Measurements from ENCODE around the gene TPK1.
"Not testable (repeated sequence)": the region's sequence is repeated elsewhere in the genome, so short reads cannot be mapped to it uniquely, and the experiment has no call there.

The TPK1 gene

GRCh38 chr7:144728551-144728950, 107.3 kb downstream of the TPK1 start:
- H3K79me2 ChIP-seq (ENCODE audit: control insufficient read depth, insufficient read depth, low read length, unreplicated experiment): no peaks in the 10 kb centered on the region
- no peaks in the 10 kb centered on the region for H3K4me1 ChIP-seq (ENCODE audit: control insufficient read depth, insufficient read depth, low read length, unreplicated experiment)
- H3K36me3 ChIP-seq (ENCODE audit: insufficient read depth, low read length): no peaks in the 10 kb centered on the region
- no peak overlapping the region for H3K27ac ChIP-seq (ENCODE audit: low read depth, low read length)
- H3K4me3 ChIP-seq (ENCODE audit: low read depth, low read length): no peak overlapping the region
- no peak overlapping the region for H2AFZ ChIP-seq (ENCODE audit: low read length, unreplicated experiment)
- H3K27me3 ChIP-seq (ENCODE audit: insufficient read depth, low read length): no peaks in the 10 kb centered on the region

GRCh38 chr7:144726840-144727239, 109.0 kb downstream of the TPK1 start:
- H3K27me3 ChIP-seq (ENCODE audit: insufficient read depth, low read length); H3K36me3 ChIP-seq (ENCODE audit: insufficient read depth, low read length); H3K79me2 ChIP-seq (ENCODE audit: control insufficient read depth, insufficient read depth, low read length, unreplicated experiment); H3K27ac ChIP-seq (ENCODE audit: low read depth, low read length); H3K4me1 ChIP-seq (ENCODE audit: control insufficient read depth, insufficient read depth, low read length, unreplicated experiment); H3K4me3 ChIP-seq (ENCODE audit: low read depth, low read length); H2AFZ ChIP-seq (ENCODE audit: low read length, unreplicated experiment): not testable (repeated sequence)

- Histone ChIP-seq H3K4me3 (ENCODE audit: low read depth, low read length) (no peak overlapping the region), H3K27me3 (ENCODE audit: insufficient read depth, low read length) (no peaks in the 10 kb centered on the region), H3K4me1 (ENCODE audit: control insufficient read depth, insufficient read depth, low read length, unreplicated experiment) (peaks cover 6% of the 10 kb centered on the region), H2AFZ (ENCODE audit: low read length, unreplicated experiment) (no peak overlapping the region), H3K27ac (ENCODE audit: low read depth, low read length) (no peak overlapping the region), H3K79me2 (ENCODE audit: control insufficient read depth, insufficient read depth, low read length, unreplicated experiment) (no peaks in the 10 kb centered on the region), H3K36me3 (ENCODE audit: insufficient read depth, low read length) (no peaks in the 10 kb centered on the region)
Observed at GRCh38 chr7:144725070-144725469, 110.8 kb downstream of the TPK1 start.

- Histone ChIP-seq H3K36me3 (ENCODE audit: insufficient read depth, low read length) (no peaks in the 10 kb centered on the region), H3K27me3 (ENCODE audit: insufficient read depth, low read length) (no peaks in the 10 kb centered on the region), H3K4me1 (ENCODE audit: control insufficient read depth, insufficient read depth, low read length, unreplicated experiment) (peaks cover 8% of the 10 kb centered on the region)
Observed at GRCh38 chr7:144723301-144723700, 112.6 kb downstream of the TPK1 start.

GRCh38 chr7:144720710-144721109, 115.1 kb downstream of the TPK1 start:
- no peak overlapping the region for H3K27ac ChIP-seq (ENCODE audit: low read depth, low read length)
- no peak overlapping the region for H3K4me3 ChIP-seq (ENCODE audit: low read depth, low read length)
- no peaks in the 10 kb centered on the region for H3K36me3 ChIP-seq (ENCODE audit: insufficient read depth, low read length)
- H2AFZ ChIP-seq (ENCODE audit: low read length, unreplicated experiment): no peak overlapping the region
- peaks cover 8% of the 10 kb centered on the region for H3K4me1 ChIP-seq (ENCODE audit: control insufficient read depth, insufficient read depth, low read length, unreplicated experiment)
- H3K27me3 ChIP-seq (ENCODE audit: insufficient read depth, low read length): no peaks in the 10 kb centered on the region
- H3K79me2 ChIP-seq (ENCODE audit: control insufficient read depth, insufficient read depth, low read length, unreplicated experiment): no peaks in the 10 kb centered on the region

More at GRCh38 chr7:144723301-144723700, 112.6 kb downstream of the TPK1 start:
- no peaks in the 10 kb centered on the region for H3K79me2 ChIP-seq (ENCODE audit: control insufficient read depth, insufficient read depth, low read length, unreplicated experiment)
- H3K4me3 ChIP-seq (ENCODE audit: low read depth, low read length): no peak overlapping the region
- H3K27ac ChIP-seq (ENCODE audit: low read depth, low read length): no peak overlapping the region
- no peak overlapping the region for H2AFZ ChIP-seq (ENCODE audit: low read length, unreplicated experiment)

- Histone ChIP-seq H3K27ac (ENCODE audit: low read depth, low read length) (no peak overlapping the region), H2AFZ (ENCODE audit: low read length, unreplicated experiment) (no peak overlapping the region), H3K4me3 (ENCODE audit: low read depth, low read length) (no peak overlapping the region), H3K36me3 (ENCODE audit: insufficient read depth, low read length) (no peaks in the 10 kb centered on the region), H3K79me2 (ENCODE audit: control insufficient read depth, insufficient read depth, low read length, unreplicated experiment) (no peaks in the 10 kb centered on the region), H3K27me3 (ENCODE audit: insufficient read depth, low read length) (no peaks in the 10 kb centered on the region), H3K4me1 (ENCODE audit: control insufficient read depth, insufficient read depth, low read length, unreplicated experiment) (peaks cover 8% of the 10 kb centered on the region)
Observed at GRCh38 chr7:144720149-144720548, 115.7 kb downstream of the TPK1 start.

- no peak overlapping the region for H2AFZ ChIP-seq (ENCODE audit: low read length, unreplicated experiment)
- no peak overlapping the region for H3K27ac ChIP-seq (ENCODE audit: low read depth, low read length)
- H3K79me2 ChIP-seq (ENCODE audit: control insufficient read depth, insufficient read depth, low read length, unreplicated experiment): no peaks in the 10 kb centered on the region
- no peaks in the 10 kb centered on the region for H3K27me3 ChIP-seq (ENCODE audit: insufficient read depth, low read length)
- H3K4me3 ChIP-seq (ENCODE audit: low read depth, low read length): no peak overlapping the region
- no peaks in the 10 kb centered on the region for H3K36me3 ChIP-seq (ENCODE audit: insufficient read depth, low read length)
- peaks cover 8% of the 10 kb centered on the region for H3K4me1 ChIP-seq (ENCODE audit: control insufficient read depth, insufficient read depth, low read length, unreplicated experiment)
Observed at GRCh38 chr7:144717720-144718119, 118.1 kb downstream of the TPK1 start.

GRCh38 chr7:144713850-144714249, 122.0 kb downstream of the TPK1 start:
- Histone ChIP-seq H3K27ac (ENCODE audit: low read depth, low read length) (no peak overlapping the region), H2AFZ (ENCODE audit: low read length, unreplicated experiment) (no peak overlapping the region), H3K36me3 (ENCODE audit: insufficient read depth, low read length) (no peaks in the 10 kb centered on the region), H3K79me2 (ENCODE audit: control insufficient read depth, insufficient read depth, low read length, unreplicated experiment) (no peaks in the 10 kb centered on the region), H3K27me3 (ENCODE audit: insufficient read depth, low read length) (no peaks in the 10 kb centered on the region), H3K4me3 (ENCODE audit: low read depth, low read length) (no peak overlapping the region), H3K4me1 (ENCODE audit: control insufficient read depth, insufficient read depth, low read length, unreplicated experiment) (no peaks in the 10 kb centered on the region)

- H3K27me3 ChIP-seq (ENCODE audit: insufficient read depth, low read length): no peaks in the 10 kb centered on the region
- H3K4me3 ChIP-seq (ENCODE audit: low read depth, low read length): no peak overlapping the region
- H2AFZ ChIP-seq (ENCODE audit: low read length, unreplicated experiment): no peak overlapping the region
- H3K79me2 ChIP-seq (ENCODE audit: control insufficient read depth, insufficient read depth, low read length, unreplicated experiment): no peaks in the 10 kb centered on the region
- no peaks in the 10 kb centered on the region for H3K4me1 ChIP-seq (ENCODE audit: control insufficient read depth, insufficient read depth, low read length, unreplicated experiment)
- no peaks in the 10 kb centered on the region for H3K36me3 ChIP-seq (ENCODE audit: insufficient read depth, low read length)
- H3K27ac ChIP-seq (ENCODE audit: low read depth, low read length): no peak overlapping the region
Observed at GRCh38 chr7:144710791-144711190, 125.1 kb downstream of the TPK1 start.

- H3K27ac ChIP-seq (ENCODE audit: low read depth, low read length): no peak overlapping the region
- no peak overlapping the region for H3K4me3 ChIP-seq (ENCODE audit: low read depth, low read length)
- H3K36me3 ChIP-seq (ENCODE audit: insufficient read depth, low read length): no peaks in the 10 kb centered on the region
- no peaks in the 10 kb centered on the region for H3K79me2 ChIP-seq (ENCODE audit: control insufficient read depth, insufficient read depth, low read length, unreplicated experiment)
- no peaks in the 10 kb centered on the region for H3K27me3 ChIP-seq (ENCODE audit: insufficient read depth, low read length)
- H2AFZ ChIP-seq (ENCODE audit: low read length, unreplicated experiment): no peak overlapping the region
- H3K4me1 ChIP-seq (ENCODE audit: control insufficient read depth, insufficient read depth, low read length, unreplicated experiment): no peaks in the 10 kb centered on the region
Observed at GRCh38 chr7:144709066-144709465, 126.8 kb downstream of the TPK1 start.

GRCh38 chr7:144691240-144691639, 144.6 kb downstream of the TPK1 start:
- Histone ChIP-seq H3K27me3 (ENCODE audit: insufficient read depth, low read length) (no peaks in the 10 kb centered on the region), H3K79me2 (ENCODE audit: control insufficient read depth, insufficient read depth, low read length, unreplicated experiment) (no peaks in the 10 kb centered on the region), H2AFZ (ENCODE audit: low read length, unreplicated experiment) (no peak overlapping the region), H3K27ac (ENCODE audit: low read depth, low read length) (no peak overlapping the region), H3K4me1 (ENCODE audit: control insufficient read depth, insufficient read depth, low read length, unreplicated experiment) (no peaks in the 10 kb centered on the region), H3K36me3 (ENCODE audit: insufficient read depth, low read length) (no peaks in the 10 kb centered on the region), H3K4me3 (ENCODE audit: low read depth, low read length) (no peak overlapping the region)
